Activated gamma-delta T cell treated with anti-CD3 and anti-CD28 coated beads, Interleukin-2, amount 50 U/mL, for 16 hours (primary cell): ENCODE results near the gene PFN4.
"Not testable (repeated sequence)": the region's sequence is repeated elsewhere in the genome, so short reads cannot be mapped to it uniquely, and the experiment has no call there.

Experiments
- DNase-seq: peaks from one replicate; pipeline ENCODE4 v3.0.0-alpha.2; 2020; ENCODE audit warnings: low read depth

Gene PFN4

GRCh38 chr2:24123195-24123921, at the start of gene PFN4, which contains the start of gene FAM228B:
PFN4 (minus strand) TSS chr2:24123334; CDS start chr2:24122535, 799 bp downstream.
FAM228B (plus strand) TSS chr2:24123469; CDS start chr2:24124362, 893 bp downstream.
- peak; percentile 48 for DNase-seq

- DNase-seq: no peak
These were observed 45.9 kb upstream of the PFN4 start for GRCh38 chr2:24169023-24169422.

GRCh38 chr2:24164416-24164973, 41.4 kb upstream of the PFN4 start:
- peak; percentile 17 for DNase-seq

- DNase-seq: no peak
These were observed 40.5 kb upstream of the PFN4 start for GRCh38 chr2:24163601-24164000.

GRCh38 chr2:24163186-24163585, 40.1 kb upstream of the PFN4 start:
- no peak for DNase-seq

GRCh38 chr2:24162494-24162893, 39.4 kb upstream of the PFN4 start:
- DNase-seq: no peak

GRCh38 chr2:24160761-24161160, 37.6 kb upstream of the PFN4 start:
- DNase-seq: no peak

GRCh38 chr2:24159708-24160107, 36.6 kb upstream of the PFN4 start:
- DNase-seq: no peak

GRCh38 chr2:24158131-24158530, 35.0 kb upstream of the PFN4 start:
- DNase-seq: no peak

GRCh38 chr2:24153478-24153877, 30.3 kb upstream of the PFN4 start:
- DNase-seq: no peak

- DNase-seq: no peak
These were observed 29.5 kb upstream of the PFN4 start for GRCh38 chr2:24152413-24153197.

- DNase-seq: no peak
These were observed 24.2 kb upstream of the PFN4 start for GRCh38 chr2:24147364-24147763.

- not testable (repeated sequence) for DNase-seq
These were observed 17.2 kb upstream of the PFN4 start for GRCh38 chr2:24140305-24140704.

- DNase-seq: no peak
These were observed 9.4 kb upstream of the PFN4 start for GRCh38 chr2:24132543-24132942.

- DNase-seq: no peak
These were observed 2.8 kb upstream of the PFN4 start for GRCh38 chr2:24125956-24126355.

GRCh38 chr2:24123922-24124580, 917 bp upstream of the PFN4 start:
- DNase-seq: no peak

- no peak for DNase-seq
These were observed 554 bp downstream of the PFN4 start for GRCh38 chr2:24122366-24123194.

- no peak for DNase-seq
These were observed 1.7 kb downstream of the PFN4 start for GRCh38 chr2:24121469-24121868.

- no peak for DNase-seq
These were observed 2.1 kb downstream of the PFN4 start for GRCh38 chr2:24121066-24121465.

- no peak for DNase-seq
These were observed 5.2 kb downstream of the PFN4 start for GRCh38 chr2:24117902-24118301.

- DNase-seq: no peak
These were observed 8.1 kb downstream of the PFN4 start for GRCh38 chr2:24115057-24115456.
